Measurements from ENCODE around the gene ASL. TPM values are rescaled to one million over a fixed set of nuclear protein-coding genes. Genes with fewer than 3 reads are reported as not detected.
"Not testable (repeated sequence)": the region's sequence is repeated elsewhere in the genome, so short reads cannot be mapped to it uniquely, and the experiment has no call there.

The ASL gene
- total and polyA plus RNA-seq, 4 donors = 24.9 to 85.1 (median 58.4) TPM

DNA sequence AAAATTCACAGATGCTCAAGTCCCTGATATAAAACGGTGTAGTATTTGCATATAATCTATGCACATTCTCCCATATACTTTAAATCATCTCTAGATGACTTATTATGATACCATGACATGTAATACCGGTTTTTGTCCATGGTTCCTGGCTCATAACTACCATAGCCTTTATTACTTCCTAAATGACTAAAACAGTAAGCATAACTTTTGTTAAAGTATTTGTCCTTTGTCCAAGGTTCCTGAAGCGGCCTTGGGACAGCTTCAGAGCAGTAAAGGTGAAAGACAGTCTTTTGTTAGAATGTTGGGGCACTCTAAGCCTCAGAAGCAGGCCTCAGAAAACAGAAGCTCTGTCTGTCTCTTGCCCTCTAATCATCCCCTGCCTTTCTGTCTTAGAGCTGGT, 43.0 kb downstream of the ASL start:
- no peak for DNase-seq
- no peaks in the 10 kb centered on the region for H3K9me3 ChIP-seq (ENCODE audit: control insufficient read depth in 4 of 4, insufficient read depth in 3 of 4, low read length in 3 of 4)
- peaks cover 0 to 9% (median under 1%) of the 10 kb centered on the region in 4 donors for H3K36me3 ChIP-seq (ENCODE audit: control insufficient read depth in 4 of 4, insufficient read depth in 4 of 4, low read length in 4 of 4)
- H3K4me3 ChIP-seq = no peak overlapping the region
- no peaks in the 10 kb centered on the region for H3K27me3 ChIP-seq (ENCODE audit: control insufficient read depth in 3 of 3, insufficient read depth in 3 of 3, low read length in 2 of 3)
- peaks cover 10 to 22% (median 17%) of the 10 kb centered on the region in 5 donors for H3K4me1 ChIP-seq (ENCODE audit: control insufficient read depth in 5 of 5, insufficient read depth in 5 of 5, low read length in 5 of 5)
- TF ChIP-seq, protein P1, sequence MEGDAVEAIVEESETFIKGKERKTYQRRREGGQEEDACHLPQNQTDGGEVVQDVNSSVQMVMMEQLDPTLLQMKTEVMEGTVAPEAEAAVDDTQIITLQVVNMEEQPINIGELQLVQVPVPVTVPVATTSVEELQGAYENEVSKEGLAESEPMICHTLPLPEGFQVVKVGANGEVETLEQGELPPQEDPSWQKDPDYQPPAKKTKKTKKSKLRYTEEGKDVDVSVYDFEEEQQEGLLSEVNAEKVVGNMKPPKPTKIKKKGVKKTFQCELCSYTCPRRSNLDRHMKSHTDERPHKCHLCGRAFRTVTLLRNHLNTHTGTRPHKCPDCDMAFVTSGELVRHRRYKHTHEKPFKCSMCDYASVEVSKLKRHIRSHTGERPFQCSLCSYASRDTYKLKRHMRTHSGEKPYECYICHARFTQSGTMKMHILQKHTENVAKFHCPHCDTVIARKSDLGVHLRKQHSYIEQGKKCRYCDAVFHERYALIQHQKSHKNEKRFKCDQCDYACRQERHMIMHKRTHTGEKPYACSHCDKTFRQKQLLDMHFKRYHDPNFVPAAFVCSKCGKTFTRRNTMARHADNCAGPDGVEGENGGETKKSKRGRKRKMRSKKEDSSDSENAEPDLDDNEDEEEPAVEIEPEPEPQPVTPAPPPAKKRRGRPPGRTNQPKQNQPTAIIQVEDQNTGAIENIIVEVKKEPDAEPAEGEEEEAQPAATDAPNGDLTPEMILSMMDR (IDR thresholded peaks at IDR 0.05; ENCODE audit: control extremely low read depth, extremely low read depth) = no peak
- H3K9ac ChIP-seq (ENCODE audit: insufficient read depth in 1 of 2, low read length in 2 of 2) = no peak overlapping the region
- no peak for ATAC-seq (ENCODE audit: insufficient read depth, low FRiP score)
- WGBS, 2 donors = 69 to 86% methylated on average over 3 of the region's 3 CpGs
- no peak overlapping the region for H3K27ac ChIP-seq (ENCODE audit: low read depth in 1 of 2, low read length in 1 of 2)

DNA sequence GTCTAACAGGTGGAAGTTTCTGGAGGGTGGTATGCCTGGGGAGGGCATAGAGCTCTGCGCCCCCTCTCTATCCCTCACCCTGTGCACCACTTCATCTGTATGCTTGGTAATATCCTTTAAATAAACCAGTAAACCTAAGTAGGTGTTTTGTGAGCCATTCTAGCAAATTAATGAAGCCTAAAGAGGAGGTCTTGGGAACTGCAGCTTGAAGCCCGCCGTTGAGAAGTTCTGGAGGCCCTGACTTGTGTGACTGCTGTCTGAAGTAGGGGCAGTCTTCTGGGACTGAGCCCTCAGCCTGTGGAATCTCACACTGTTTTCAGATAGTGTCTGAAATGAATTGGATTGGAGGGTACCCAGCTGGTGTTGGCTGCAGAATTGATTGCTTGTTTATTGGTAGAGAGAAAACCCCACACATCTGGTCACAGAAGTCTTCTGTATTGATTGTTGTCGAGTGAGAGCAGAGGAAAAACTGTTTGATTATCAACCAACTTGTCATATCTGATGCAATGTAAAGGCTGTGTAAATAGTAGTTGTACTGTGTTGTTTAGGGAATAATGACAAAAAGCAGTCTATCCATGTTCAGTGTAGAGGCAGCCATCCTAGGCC, 43.7 kb downstream of the ASL start:
- DNase-seq = peak; percentile 42 to 75 (median 67)
- peaks cover 8 to 22% (median 17%) of the 10 kb centered on the region in 5 donors for H3K4me1 ChIP-seq (ENCODE audit: control insufficient read depth in 5 of 5, insufficient read depth in 5 of 5, low read length in 5 of 5)
- 75 to 88% methylated on average over 4 of the region's 4 CpGs for WGBS, 2 donors

DNA sequence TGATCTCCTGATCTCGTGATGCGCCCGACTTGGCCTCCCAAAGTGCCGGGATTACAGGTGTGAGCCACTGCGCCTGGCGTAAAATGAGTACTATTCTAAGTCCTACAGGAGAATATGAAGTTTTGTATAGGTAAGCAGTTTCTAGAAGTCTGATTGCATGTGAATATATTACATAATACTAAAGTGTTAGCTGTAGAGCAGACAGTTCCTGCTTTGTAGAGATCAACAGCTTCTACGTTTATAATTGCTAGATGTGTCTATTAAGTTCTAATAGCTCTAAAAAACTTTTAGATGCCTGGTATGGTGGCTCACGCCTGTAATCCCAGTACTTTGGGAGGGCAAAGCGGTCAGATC, 47.5 kb downstream of the ASL start:
- Histone ChIP-seq H3K27ac (ENCODE audit: low read depth in 1 of 2, low read length in 1 of 2) (peak overlapping the region in 1 of 2 donors; percentile 33), H3K9me3 (ENCODE audit: control insufficient read depth in 4 of 4, insufficient read depth in 3 of 4, low read length in 3 of 4) (no peaks in the 10 kb centered on the region), H3K4me3 (no peak overlapping the region), H3K4me1 (ENCODE audit: control insufficient read depth in 5 of 5, insufficient read depth in 5 of 5, low read length in 5 of 5) (peaks cover 0 to 23% (median 20%) of the 10 kb centered on the region in 5 donors), H3K27me3 (ENCODE audit: control insufficient read depth in 3 of 3, insufficient read depth in 3 of 3, low read length in 2 of 3) (no peaks in the 10 kb centered on the region), H3K36me3 (ENCODE audit: control insufficient read depth in 4 of 4, insufficient read depth in 4 of 4, low read length in 4 of 4) (peaks cover 0 to 8% (median under 1%) of the 10 kb centered on the region in 4 donors), H3K9ac (ENCODE audit: insufficient read depth in 1 of 2, low read length in 2 of 2) (no peak overlapping the region)
- no peak for ATAC-seq (ENCODE audit: insufficient read depth, low FRiP score)
- WGBS, 2 donors = 73 to 86% methylated on average over 9 of the region's 9 CpGs
- DNase-seq = no peak
- TF ChIP-seq, protein P1 (IDR thresholded peaks at IDR 0.05; ENCODE audit: control extremely low read depth, extremely low read depth) = no peak

More for the DNA sequence above, 43.7 kb downstream of the ASL start:
- Histone ChIP-seq H3K27ac (ENCODE audit: low read depth in 1 of 2, low read length in 1 of 2) (no peak overlapping the region), H3K9me3 (ENCODE audit: control insufficient read depth in 4 of 4, insufficient read depth in 3 of 4, low read length in 3 of 4) (no peaks in the 10 kb centered on the region), H3K27me3 (ENCODE audit: control insufficient read depth in 3 of 3, insufficient read depth in 3 of 3, low read length in 2 of 3) (no peaks in the 10 kb centered on the region), H3K36me3 (ENCODE audit: control insufficient read depth in 4 of 4, insufficient read depth in 4 of 4, low read length in 4 of 4) (peaks cover 0 to 9% (median under 1%) of the 10 kb centered on the region in 4 donors), H3K4me3 (no peak overlapping the region), H3K9ac (ENCODE audit: insufficient read depth in 1 of 2, low read length in 2 of 2) (peak overlapping the region in 1 of 2 donors; percentile 19)
- TF ChIP-seq, protein P1 (IDR thresholded peaks at IDR 0.05; ENCODE audit: control extremely low read depth, extremely low read depth) = no peak
- no peak for ATAC-seq (ENCODE audit: insufficient read depth, low FRiP score)

DNA sequence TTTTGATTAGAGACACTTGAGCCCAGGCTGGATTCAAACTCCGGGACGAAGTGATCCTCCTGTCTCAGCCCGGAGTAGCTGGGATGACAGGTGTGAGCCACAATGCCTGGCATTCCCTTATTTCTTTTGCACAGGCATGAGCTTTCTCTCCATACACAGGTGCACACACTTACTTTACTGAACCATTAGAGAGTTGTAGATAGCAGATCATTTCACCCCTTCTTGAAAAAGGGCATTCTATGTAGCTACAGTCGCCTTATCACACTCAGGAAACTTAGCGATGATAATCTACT, 48.9 kb downstream of the ASL start:
- not testable (repeated sequence) for H3K9ac ChIP-seq (ENCODE audit: insufficient read depth in 1 of 2, low read length in 2 of 2); H3K27me3 ChIP-seq (ENCODE audit: control insufficient read depth in 3 of 3, insufficient read depth in 3 of 3, low read length in 2 of 3); DNase-seq; H3K4me3 ChIP-seq; H3K36me3 ChIP-seq (ENCODE audit: control insufficient read depth in 4 of 4, insufficient read depth in 4 of 4, low read length in 4 of 4); ATAC-seq (ENCODE audit: insufficient read depth, low FRiP score); H3K9me3 ChIP-seq (ENCODE audit: control insufficient read depth in 4 of 4, insufficient read depth in 3 of 4, low read length in 3 of 4); H3K27ac ChIP-seq (ENCODE audit: low read depth in 1 of 2, low read length in 1 of 2)
- H3K4me1 ChIP-seq (ENCODE audit: control insufficient read depth in 5 of 5, insufficient read depth in 5 of 5, low read length in 5 of 5) = peaks cover 2 to 19% (median 9%) of the 10 kb centered on the region in 5 donors
- WGBS, 2 donors = 54 to 75% methylated on average over 5 of the region's 5 CpGs

Measured in lung (tissue), 12 donors.